PC-9 (cell line): ENCODE results near the gene HPX.

Source experiments
- EZH2 ChIP-seq: fragments of 200-600 bp; sonication (generic); IDR thresholded peaks from 2 replicates; pipeline ENCODE4 v1.8.0; 2017; ENCODE audit warnings: antibody characterized with exemption, low read depth
- TF ChIP-seq, protein P1 (sequence below): fragments of 200-600 bp; sonication (generic); conservative IDR thresholded peaks from 2 replicates; pipeline ENCODE4 v1.6.1; 2017; ENCODE audit warnings: mixed run types, antibody characterized with exemption, mild to moderate bottlenecking, moderate library complexity

DNA sequence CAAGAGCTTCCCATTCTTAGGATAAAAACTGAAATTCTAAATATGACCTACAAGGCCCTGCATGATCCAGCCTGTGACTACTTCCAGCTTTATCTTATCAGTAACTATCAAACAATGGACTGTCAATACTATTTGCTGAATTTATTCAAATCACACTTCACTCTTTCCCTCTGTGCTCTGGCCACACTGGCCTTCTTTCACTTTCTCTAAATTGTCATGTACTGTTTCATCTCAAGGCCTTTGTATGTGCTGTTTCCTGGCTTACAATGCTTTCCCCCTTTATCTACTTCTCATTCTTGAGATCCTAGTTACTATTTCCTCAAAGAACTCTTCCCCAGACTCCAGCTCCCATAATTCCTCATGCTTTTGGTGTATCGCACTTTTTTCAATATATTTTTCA is 46.2 kb upstream of the HPX start:
- TF ChIP-seq, protein P1, sequence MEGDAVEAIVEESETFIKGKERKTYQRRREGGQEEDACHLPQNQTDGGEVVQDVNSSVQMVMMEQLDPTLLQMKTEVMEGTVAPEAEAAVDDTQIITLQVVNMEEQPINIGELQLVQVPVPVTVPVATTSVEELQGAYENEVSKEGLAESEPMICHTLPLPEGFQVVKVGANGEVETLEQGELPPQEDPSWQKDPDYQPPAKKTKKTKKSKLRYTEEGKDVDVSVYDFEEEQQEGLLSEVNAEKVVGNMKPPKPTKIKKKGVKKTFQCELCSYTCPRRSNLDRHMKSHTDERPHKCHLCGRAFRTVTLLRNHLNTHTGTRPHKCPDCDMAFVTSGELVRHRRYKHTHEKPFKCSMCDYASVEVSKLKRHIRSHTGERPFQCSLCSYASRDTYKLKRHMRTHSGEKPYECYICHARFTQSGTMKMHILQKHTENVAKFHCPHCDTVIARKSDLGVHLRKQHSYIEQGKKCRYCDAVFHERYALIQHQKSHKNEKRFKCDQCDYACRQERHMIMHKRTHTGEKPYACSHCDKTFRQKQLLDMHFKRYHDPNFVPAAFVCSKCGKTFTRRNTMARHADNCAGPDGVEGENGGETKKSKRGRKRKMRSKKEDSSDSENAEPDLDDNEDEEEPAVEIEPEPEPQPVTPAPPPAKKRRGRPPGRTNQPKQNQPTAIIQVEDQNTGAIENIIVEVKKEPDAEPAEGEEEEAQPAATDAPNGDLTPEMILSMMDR = no peak
- no peak for TF ChIP-seq EZH2
